Activated CD4-positive, alpha-beta T cell treated with anti-CD3 and anti-CD28 coated beads, Interleukin-2, amount 50 U/mL, for 24 hours (primary cell): ENCODE measurements around the gene CREB3L1.

Experiments used
- DNase-seq, 2 donors: peaks; one replicate each; pipeline ENCODE4 v3.0.0-alpha.2; 2020; ENCODE audit warnings: low read depth in 1 of 2, low spot score in 1 of 2

CREB3L1 gene

GRCh38 chr11:46363031-46363407 is 85.6 kb downstream of the CREB3L1 start:
- DNase-seq = no peak

- DNase-seq = no peak
Observed at GRCh38 chr11:46363455-46364005, 86.1 kb downstream of the CREB3L1 start.

- no peak for DNase-seq
Observed at GRCh38 chr11:46364056-46364455, 86.6 kb downstream of the CREB3L1 start.

- no peak for DNase-seq
Observed at GRCh38 chr11:46364791-46365190, 87.3 kb downstream of the CREB3L1 start.

- no peak for DNase-seq
Observed at GRCh38 chr11:46366260-46366659, 88.8 kb downstream of the CREB3L1 start.

- DNase-seq = no peak
Observed at GRCh38 chr11:46366661-46367161, 89.2 kb downstream of the CREB3L1 start.

- peak; percentile 61 to 62 for DNase-seq
Observed at GRCh38 chr11:46367244-46367915, 89.9 kb downstream of the CREB3L1 start.

- no peak for DNase-seq
Observed at GRCh38 chr11:46367916-46368267, 90.4 kb downstream of the CREB3L1 start.

- no peak for DNase-seq
Observed at GRCh38 chr11:46369458-46370152, 92.1 kb downstream of the CREB3L1 start.

- no peak for DNase-seq
Observed at GRCh38 chr11:46370253-46370652, 92.8 kb downstream of the CREB3L1 start.
